NCI-H446 treated with DMSO at 0.1 percent for 48 hours (cell line): Measurements from ENCODE around the gene KLF9.
"Not testable (repeated sequence)": the region's sequence is repeated elsewhere in the genome, so short reads cannot be mapped to it uniquely, and the experiment has no call there.

Experiments
- DNase-seq: peaks from one replicate; lab custom pipeline; 2025; lab: John Stamatoyannopoulos, UW

KLF9 gene

GRCh38 chr9:70403618-70404025 lies 10.8 kb downstream of the KLF9 start:
- DNase-seq = no peak

- no peak for DNase-seq
Measured at GRCh38 chr9:70403166-70403565, 11.3 kb downstream of the KLF9 start.

- no peak for DNase-seq
Measured at GRCh38 chr9:70402213-70402612, 12.2 kb downstream of the KLF9 start.

GRCh38 chr9:70401241-70401640 lies 13.2 kb downstream of the KLF9 start:
- not testable (repeated sequence) for DNase-seq

GRCh38 chr9:70400107-70400892 lies 14.2 kb downstream of the KLF9 start:
- DNase-seq = no peak

- DNase-seq = no peak
Measured at GRCh38 chr9:70399141-70399540, 15.3 kb downstream of the KLF9 start.

GRCh38 chr9:70398145-70398556 lies 16.3 kb downstream of the KLF9 start:
- no peak for DNase-seq

GRCh38 chr9:70395652-70396051 lies 18.8 kb downstream of the KLF9 start:
- no peak for DNase-seq

- no peak for DNase-seq
Measured at GRCh38 chr9:70392850-70393249, 21.6 kb downstream of the KLF9 start.

GRCh38 chr9:70392189-70392588 lies 22.3 kb downstream of the KLF9 start:
- DNase-seq = no peak

- no peak for DNase-seq
Measured at GRCh38 chr9:70390933-70391341, 23.5 kb downstream of the KLF9 start.

GRCh38 chr9:70389621-70390266 lies 24.7 kb downstream of the KLF9 start:
- no peak for DNase-seq

- no peak for DNase-seq
Measured at GRCh38 chr9:70389188-70389587, 25.3 kb downstream of the KLF9 start.

- DNase-seq = no peak
Measured at GRCh38 chr9:70387663-70388062, 26.8 kb downstream of the KLF9 start.

- no peak for DNase-seq
Measured at GRCh38 chr9:70385426-70385825, 29.0 kb downstream of the KLF9 start.

- no peak for DNase-seq
Measured at GRCh38 chr9:70382709-70383605, 31.5 kb downstream of the KLF9 start.

- DNase-seq = no peak
Measured at GRCh38 chr9:70382046-70382708, 32.3 kb downstream of the KLF9 start.

- DNase-seq = no peak
Measured at GRCh38 chr9:70374962-70375618, 39.4 kb downstream of the KLF9 start.

- no peak for DNase-seq
Measured at GRCh38 chr9:70367305-70367930, 47.0 kb downstream of the KLF9 start.

GRCh38 chr9:70363760-70364159 lies 50.7 kb downstream of the KLF9 start:
- DNase-seq = no peak

- no peak for DNase-seq
Measured at GRCh38 chr9:70362952-70363351, 51.5 kb downstream of the KLF9 start.
